Esophagus squamous epithelium (tissue), 4 donors: ENCODE data around the gene CCNDBP1.
"Not testable (repeated sequence)": the region's sequence is repeated elsewhere in the genome, so short reads cannot be mapped to it uniquely, and the experiment has no call there.

ENCODE experiments used
- CTCF ChIP-seq, 6 experiments: fragments of 450-650 bp in 4 of 6; fragments of 200-600 bp in 2 of 6; sonication (generic) in 2 of 6; IDR thresholded peaks; one replicate each; pipeline ENCODE4 v1.5.1; 2016 to 2019; ENCODE audit warnings: antibody characterized with exemption in 6 of 6, mild to moderate bottlenecking in 4 of 6, moderate library complexity in 4 of 6
- POLR2A ChIP-seq, 4 donors: fragments of 450-650 bp; IDR thresholded peaks; one replicate each; pipeline ENCODE4 v1.6.1; 2017; ENCODE audit warnings: antibody characterized with exemption in 4 of 4, mild to moderate bottlenecking in 4 of 4, moderate library complexity in 3 of 4

DNA sequence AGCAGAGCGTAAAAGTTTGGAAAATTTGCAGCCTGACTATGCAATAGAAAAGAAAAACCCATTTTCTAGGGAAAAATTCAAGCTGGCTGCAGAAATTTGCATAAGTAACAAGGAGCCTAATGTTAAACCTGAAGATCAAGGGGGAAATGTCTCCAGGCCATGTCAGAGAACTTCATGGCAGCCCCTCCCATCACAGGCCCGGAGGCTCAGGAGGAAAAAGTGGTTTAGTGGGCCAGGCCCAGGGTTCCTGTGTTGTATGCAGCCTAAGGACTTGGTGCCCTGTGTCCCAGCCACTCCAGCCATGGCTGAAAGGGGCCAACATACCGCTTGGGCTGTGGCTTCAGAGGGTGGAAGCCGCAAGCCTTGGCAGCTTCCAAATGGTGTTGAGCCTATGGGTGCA lies 13.4 kb downstream of the CCNDBP1 start:
- not testable (repeated sequence) for TF ChIP-seq CTCF, POLR2A (IDR thresholded peaks at IDR 0.05)
